Measurements from ENCODE around the gene HCN2.
"Not testable (repeated sequence)": the region's sequence is repeated elsewhere in the genome, so short reads cannot be mapped to it uniquely, and the experiment has no call there.

The HCN2 gene

DNA sequence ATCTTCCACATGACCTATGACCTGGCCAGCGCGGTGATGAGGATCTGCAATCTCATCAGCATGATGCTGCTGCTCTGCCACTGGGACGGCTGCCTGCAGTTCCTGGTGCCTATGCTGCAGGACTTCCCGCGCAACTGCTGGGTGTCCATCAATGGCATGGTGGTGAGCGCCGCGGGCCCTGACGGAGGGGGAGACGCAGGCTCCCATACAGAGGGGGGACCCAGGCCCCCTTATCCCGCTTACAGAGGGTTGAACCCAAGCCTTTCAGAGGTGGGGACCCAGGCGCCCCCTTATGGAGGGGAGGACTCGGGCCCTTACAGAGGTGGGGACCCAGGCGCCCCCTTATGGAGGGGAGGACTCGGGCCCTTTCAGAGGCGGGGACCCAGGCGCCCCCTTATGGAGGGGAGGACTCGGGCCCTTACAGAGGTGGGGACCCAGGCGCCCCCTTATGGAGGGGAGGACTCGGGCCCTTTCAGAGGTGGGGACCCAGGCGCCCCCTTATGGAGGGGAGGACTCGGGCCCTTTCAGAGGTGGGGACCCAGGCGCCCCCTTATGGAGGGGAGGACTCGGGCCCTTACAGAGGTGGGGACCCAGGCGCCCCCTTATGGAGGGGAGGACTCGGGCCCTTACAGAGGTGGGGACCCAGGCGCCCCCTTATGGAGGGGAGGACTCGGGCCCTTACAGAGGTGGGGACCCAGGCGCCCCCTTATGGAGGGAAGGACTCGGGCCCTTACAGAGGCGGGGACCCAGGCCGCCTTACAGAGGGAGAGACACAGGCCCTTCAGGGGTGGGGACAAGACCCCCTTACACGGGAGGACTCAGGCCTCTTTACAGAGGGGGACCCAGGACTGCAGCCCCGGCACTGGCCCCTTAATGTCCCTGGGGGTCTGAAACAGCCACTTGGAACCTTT, 15.6 kb downstream of the HCN2 start:
- DNase-seq (ENCODE audit: low spot score) = not testable (repeated sequence)

DNA sequence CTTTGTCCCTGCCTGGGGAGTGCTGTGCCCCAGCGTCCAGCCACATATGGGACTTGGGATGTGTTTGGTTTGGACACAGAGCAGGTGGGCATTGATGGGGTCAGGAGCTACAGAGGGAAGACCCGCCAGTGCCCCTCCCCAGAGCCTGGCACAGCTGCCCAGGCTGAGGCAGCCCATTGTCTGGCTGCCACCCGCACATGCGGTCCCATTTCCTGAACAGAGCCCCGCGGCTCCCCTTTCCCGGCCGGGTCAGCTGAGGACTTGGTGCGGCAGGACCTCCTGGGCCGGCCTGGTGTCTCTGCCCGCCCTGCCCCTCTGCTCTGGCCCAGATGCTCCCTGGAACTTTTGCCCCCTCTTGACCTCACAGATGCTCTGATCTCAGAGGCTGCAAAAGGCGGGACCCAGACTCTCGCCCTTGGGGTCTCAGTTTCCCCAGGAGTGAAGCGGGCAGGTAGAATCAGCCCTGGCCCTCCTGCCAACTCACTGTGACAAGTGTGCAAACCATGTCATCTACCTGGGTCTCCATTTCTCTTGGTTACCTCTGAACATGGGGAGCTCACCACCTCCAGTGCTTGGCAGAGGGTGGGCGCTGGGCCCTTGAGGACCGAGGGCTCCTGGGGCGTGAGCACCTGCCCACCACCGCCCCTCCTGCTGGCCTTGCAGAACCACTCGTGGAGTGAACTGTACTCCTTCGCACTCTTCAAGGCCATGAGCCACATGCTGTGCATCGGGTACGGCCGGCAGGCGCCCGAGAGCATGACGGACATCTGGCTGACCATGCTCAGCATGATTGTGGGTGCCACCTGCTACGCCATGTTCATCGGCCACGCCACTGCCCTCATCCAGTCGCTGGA, 17.8 kb downstream of the HCN2 start:
- DNase-seq (ENCODE audit: low spot score) = no peak

DNA sequence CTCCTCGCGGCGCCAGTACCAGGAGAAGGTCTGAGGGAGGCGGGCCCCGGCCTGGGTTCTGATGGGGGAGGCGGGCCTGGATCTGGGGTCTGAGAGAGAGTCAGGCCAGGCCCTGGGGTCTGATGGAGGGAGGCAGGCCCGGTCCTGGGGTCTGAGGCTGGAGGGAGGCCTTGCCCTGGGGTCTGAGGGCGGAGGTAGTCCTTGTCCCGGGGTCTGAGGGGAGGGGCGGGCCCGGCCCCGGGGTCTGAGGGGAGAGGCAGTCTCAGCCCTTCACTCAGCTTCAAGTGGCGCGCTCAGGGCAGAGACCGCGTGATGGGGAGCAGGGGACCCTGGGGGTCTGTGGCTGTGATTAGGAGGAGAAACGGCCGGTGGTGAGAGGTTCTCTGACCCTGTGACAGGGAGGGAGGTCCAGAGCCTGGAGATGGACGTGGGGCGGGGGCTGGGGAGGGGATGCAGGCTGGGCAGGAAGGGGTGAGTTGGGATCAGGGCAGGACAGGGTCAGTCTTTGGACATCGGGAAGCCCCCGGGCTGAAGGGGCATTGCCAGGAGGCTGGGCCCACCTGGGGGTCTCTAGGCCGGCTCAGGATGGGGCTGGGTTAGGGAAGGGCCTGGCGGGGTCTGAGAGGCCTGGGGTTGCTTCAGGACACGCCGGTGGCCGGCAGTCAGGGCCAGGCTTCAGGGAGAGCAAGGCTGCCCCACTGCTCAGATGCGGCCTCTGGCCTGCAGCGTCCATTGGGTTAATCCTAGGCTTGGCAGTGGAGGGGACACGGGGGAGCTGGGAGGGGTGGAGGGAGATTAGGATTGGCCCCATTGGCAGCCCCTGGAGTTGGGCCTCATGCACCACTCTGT, 18.7 kb downstream of the HCN2 start:
- no peak for DNase-seq (ENCODE audit: low spot score)

DNA sequence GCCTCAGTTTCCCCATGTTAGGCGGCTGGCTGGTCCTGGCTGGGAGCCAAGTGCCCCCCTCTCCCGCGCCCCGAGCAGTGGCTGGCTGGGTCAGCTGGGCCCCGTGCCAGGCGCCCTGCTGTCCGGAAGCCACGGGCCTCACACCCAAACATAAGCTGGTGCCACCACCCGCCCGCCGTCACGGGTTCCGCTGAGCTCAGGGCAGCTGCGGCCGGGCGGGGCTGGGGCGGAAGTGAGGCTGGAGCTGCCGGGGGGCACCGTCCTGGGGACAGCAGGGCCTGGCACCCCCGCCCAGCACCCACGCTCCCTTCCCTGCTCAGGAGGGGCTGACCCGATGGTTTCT, 19.3 kb downstream of the HCN2 start:
- no peak for DNase-seq (ENCODE audit: low spot score)

DNA sequence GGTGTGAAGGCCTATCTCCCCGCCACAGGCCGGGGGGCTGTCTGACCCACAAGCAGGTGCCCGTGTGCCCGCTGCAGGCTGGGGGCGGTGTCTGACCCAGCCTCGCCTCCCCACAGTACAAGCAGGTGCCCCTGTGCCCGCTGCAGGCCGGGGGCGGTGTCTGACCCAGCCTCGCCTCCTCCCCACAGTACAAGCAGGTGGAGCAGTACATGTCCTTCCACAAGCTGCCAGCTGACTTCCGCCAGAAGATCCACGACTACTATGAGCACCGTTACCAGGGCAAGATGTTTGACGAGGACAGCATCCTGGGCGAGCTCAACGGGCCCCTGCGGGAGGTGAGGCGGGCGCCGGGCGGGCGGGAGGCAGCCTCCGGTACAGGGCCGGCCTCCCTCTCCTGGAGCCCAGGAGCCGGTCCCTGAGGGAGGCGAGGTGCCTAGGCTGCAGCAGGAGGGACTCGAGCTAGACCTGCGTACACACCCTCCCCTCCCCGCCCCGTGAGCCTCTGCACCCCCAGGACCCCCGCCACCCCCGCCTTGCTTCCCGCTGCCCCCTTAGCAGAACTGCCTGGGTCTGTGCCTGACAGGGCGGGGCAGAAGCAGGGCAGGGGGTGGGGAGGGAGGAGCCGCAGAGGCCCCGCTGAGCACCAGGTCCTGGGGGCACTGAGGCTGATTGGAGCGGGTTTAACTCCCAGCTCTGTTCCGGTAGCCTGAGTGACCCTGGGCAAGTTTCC, 20.6 kb downstream of the HCN2 start:
- no peak for DNase-seq (ENCODE audit: low spot score)

DNA sequence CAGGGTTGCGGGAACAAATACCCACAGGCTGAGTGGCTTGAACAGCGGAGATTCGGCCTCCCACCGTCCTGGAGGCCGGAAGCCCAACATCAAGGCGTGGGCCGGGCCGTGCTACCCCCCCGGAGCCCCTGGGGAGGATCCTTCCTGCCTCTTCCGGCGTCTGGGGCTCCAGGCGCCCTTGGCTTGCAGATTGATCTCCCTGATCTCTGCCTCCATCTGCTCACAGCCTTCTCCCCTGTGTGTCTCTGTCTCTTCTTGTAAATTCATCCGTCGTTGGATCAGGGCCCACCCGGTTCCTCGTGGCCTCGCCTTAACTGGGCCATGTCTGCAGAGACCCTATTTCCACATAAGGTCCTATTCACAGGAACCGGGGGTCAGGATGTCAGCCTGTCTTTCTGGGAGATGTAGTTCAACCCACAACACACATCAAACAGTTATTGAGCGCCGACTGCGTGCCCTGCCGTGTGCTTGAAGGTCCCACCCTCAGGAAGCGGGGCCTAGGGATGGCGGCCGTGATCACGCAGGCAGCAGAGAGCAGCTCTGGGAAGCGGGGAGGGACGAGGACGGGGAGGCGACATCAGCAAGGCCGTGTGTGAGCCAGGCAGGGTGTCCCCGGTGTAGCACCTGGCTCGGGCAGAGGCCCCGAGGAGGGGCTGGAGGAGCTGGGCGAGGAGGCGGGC, 21.3 kb downstream of the HCN2 start:
- DNase-seq (ENCODE audit: low spot score) = peak; percentile 92

DNA sequence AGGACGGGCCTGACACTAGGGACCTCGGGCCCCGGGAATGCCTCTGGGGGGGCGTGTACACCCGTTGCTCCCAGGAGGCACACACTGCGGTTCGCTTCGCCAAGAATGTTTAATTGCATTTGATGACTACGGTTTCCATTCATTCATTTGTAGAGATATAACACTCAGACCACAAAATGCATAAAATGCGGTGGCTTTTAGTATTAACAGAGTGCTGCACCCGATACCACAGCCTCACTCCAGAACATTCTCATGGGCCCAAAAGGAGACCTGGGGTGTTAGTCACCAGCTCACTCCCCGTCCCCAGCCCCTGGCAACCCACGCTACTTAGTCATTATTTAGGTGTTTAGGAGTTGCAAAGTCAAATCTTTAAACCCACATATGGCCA, 21.8 kb downstream of the HCN2 start:
- no peak for DNase-seq (ENCODE audit: low spot score)

DNA sequence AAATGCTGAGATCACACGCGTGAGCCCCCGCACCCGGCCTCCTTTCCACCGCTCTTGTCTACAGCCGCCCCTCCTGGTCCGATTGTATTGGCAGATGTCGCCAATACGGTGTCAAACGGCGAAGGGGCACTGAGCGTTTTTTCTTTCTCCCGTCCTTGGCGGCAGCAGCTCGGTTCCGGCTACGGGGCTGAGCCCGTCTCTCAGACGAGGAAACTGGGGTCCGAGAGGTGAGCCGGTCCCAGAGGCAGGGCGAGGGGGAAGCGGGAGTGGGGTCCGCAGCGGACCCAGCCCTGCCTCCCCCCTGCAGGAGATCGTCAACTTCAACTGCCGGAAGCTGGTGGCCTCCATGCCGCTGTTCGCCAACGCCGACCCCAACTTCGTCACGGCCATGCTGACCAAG, 23.3 kb downstream of the HCN2 start:
- no peak for DNase-seq (ENCODE audit: low spot score)

DNA sequence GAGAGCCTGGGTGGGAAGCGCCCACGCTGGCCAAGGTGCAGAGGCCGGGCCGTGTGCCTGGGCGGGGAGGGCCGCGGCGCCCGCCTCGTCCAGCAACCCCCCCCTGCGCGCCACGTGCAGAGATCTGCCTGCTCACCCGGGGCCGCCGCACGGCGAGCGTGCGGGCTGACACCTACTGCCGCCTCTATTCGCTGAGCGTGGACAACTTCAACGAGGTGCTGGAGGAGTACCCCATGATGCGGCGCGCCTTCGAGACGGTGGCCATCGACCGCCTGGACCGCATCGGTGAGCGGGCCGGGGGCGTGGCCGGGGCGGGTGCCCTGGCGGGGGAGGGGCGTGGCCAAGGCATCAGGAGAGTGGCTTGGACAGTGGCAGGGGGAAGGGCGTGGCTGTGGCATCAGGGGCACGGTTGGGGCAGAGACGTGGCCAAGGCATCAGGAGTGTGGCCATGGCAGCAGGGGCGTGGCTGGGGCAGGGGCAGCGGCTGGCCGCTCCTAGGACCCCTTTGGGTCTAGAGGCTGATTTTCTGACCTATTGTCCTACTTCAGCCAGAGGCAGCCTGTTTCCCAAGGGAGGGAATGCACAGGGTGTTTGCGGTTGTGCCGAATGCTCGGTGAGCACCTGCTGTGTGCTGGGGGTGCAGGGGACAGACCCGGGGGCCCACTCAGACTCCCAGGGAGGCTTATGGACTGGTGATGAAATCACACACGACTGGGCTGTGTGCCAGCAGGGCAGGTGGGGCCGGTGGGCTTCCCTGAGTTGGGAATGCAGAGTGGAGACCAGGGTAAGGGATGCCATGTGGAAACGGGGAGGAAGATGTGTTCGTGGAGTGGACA, 24.3 kb downstream of the HCN2 start:
- DNase-seq (ENCODE audit: low spot score) = no peak

DNA sequence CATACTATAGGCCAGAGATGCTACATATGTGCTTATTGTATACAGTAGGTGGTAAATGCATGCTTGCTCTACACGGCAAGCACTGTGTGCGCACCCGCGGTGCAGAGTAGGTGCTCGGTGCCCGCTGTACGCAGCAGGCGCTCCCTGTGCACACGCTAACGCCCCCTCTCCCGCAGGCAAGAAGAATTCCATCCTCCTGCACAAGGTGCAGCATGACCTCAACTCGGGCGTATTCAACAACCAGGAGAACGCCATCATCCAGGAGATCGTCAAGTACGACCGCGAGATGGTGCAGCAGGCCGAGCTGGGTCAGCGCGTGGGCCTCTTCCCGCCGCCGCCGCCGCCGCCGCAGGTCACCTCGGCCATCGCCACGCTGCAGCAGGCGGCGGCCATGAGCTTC, 25.9 kb downstream of the HCN2 start:
- DNase-seq (ENCODE audit: low spot score) = no peak

DNA sequence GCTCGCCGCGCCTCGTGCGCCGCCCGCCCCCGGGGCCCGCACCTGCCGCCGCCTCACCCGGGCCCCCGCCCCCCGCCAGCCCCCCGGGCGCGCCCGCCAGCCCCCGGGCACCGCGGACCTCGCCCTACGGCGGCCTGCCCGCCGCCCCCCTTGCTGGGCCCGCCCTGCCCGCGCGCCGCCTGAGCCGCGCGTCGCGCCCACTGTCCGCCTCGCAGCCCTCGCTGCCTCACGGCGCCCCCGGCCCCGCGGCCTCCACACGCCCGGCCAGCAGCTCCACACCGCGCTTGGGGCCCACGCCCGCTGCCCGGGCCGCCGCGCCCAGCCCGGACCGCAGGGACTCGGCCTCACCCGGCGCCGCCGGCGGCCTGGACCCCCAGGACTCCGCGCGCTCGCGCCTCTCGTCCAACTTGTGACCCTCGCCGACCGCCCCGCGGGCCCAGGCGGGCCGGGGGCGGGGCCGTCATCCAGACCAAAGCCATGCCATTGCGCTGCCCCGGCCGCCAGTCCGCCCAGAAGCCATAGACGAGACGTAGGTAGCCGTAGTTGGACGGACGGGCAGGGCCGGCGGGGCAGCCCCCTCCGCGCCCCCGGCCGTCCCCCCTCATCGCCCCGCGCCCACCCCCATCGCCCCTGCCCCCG, 26.5 kb downstream of the HCN2 start:
- DNase-seq (ENCODE audit: low spot score) = no peak

DNA sequence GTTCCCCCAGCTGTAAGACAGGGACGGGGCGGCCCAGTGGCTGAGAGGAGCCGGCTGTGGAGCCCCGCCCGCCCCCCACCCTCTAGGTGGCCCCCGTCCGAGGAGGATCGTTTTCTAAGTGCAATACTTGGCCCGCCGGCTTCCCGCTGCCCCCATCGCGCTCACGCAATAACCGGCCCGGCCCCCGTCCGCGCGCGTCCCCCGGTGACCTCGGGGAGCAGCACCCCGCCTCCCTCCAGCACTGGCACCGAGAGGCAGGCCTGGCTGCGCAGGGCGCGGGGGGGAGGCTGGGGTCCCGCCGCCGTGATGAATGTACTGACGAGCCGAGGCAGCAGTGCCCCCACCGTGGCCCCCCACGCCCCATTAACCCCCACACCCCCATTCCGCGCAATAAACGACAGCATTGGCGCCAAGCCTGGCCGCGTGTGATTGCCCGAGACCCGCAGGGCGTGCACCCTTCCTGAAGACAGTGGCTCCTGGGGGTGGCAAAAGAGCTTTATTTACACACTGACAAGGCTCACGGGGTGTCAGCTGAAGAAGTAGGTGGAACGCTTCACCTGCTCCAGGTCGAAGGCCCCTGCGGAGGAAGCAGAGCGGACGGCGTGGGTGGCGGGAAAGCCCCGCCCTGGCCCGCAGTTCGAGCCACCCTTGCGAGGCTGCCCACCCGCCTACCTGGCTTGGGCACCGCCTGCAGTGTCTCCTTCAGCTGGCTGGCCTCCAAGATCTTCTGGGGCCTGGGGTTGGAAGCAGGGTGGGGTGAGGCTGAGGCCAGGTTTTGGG, 27.3 kb downstream of the HCN2 start:
- DNase-seq (ENCODE audit: low spot score) = no peak

DNA sequence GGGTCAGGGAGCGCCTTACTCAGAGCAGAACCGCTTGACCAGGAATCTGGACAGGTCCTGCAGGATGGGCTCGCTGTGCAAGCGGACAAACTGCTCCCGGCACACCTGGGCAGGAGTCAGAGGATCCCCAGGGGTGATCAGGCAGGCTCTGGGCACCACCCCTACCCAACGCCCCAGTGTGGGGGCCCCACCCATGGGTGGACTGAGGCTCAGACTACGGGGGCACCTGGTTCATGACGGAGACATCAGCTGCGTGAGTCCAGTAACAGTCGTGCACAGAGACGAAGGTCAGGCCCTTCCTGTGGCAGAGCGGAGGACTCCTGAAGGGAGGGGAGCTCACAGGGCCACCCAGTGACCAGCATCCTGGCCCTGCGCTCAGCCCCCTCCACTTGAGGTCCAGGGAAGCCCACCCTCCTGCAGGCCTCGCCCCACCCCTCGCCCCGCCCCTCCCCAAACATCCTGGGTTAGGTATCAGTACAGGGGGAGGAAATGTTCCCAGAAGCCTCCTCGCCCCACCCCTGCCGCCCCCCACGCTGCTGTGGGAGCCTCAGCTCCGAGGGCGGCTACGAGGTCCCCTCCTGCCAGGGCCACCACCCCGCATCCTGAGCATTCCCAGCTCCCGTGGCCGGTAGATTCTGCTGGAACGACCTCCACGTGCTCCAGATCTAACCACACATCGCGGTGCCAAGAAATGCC, 28.0 kb downstream of the HCN2 start:
- DNase-seq (ENCODE audit: low spot score) = no peak

DNA sequence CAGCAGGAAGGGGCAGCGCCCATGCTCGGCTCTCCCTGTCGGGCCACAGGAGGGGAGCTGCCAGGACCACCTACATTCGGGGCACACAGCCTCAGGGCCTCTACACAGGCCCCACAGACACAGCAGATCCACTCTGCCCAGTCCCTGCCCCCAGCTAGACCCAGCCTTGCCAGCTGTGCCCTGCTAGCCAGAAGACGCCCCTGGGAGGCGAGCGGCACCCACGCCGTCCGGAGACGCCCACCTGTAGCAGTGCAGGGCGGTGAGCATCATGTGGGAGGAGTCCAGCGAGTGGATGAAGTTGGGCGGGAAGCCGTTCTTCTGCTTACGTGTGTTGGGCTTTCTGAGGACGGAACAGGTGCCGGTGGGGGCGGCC, 28.6 kb downstream of the HCN2 start:
- no peak for DNase-seq (ENCODE audit: low spot score)

DNA sequence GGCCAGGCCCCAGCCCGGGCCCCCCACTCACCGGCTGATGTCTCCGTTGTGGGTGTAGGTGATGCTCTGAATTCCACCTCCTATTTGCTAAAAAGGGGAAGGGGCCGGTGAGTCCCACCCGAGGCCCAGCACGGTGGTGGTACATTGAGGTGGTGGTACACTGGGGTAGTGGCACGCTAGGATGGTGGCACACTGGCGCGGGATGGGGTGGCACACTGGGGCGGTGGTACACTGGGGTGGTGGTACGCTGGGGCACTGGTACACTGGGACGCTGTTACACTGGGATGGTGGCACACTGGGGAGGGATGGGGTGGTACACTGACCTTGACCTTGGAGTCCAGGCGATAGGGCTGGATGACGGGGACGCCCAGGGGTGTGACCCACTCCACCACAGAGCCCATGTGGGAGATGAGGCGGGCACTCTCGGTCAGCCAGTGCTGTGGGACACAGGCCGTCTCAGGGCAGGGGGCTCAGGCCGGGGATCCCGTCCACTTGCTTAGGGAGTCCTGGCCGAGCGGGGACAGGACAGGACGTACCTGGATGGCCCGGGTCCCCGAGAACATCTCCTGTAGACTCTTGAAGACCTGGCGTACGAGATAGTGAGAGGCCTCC, 29.1 kb downstream of the HCN2 start:
- DNase-seq (ENCODE audit: low spot score) = no peak

DNA sequence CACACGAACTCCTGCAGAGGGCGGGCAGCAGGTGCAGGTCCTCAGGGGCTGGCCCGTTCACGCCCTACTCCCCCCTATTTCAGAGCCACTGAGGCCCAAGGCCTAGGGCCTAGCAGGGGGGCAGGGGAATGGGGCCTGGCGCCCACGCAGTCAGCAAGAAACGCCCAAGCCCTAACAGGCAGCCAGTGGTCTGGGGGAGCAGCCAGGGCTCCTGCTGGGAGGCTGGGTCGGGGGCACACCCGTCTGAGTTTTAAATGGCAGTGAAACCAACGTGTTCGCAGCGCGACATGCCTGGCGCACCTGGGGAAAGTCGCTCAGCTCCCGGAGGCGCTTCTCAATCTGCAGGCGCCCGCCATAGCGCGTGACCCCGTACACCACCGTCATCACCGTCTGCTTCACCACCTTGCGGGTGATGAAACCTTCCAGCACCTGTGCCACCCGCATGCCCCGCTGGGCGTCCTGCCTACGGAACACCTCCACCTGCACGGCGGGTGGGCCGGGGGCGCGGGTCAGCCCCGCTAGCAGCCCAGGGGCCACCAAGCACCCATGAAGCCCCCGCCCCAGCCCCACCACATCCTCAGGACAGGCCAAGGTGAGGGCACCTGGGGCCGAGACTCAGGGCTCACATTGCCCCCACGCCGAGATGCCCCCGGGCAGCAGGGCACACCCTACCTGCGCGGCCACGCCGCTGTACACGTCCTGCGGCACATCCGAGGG, 29.8 kb downstream of the HCN2 start:
- DNase-seq (ENCODE audit: low spot score) = no peak

DNA sequence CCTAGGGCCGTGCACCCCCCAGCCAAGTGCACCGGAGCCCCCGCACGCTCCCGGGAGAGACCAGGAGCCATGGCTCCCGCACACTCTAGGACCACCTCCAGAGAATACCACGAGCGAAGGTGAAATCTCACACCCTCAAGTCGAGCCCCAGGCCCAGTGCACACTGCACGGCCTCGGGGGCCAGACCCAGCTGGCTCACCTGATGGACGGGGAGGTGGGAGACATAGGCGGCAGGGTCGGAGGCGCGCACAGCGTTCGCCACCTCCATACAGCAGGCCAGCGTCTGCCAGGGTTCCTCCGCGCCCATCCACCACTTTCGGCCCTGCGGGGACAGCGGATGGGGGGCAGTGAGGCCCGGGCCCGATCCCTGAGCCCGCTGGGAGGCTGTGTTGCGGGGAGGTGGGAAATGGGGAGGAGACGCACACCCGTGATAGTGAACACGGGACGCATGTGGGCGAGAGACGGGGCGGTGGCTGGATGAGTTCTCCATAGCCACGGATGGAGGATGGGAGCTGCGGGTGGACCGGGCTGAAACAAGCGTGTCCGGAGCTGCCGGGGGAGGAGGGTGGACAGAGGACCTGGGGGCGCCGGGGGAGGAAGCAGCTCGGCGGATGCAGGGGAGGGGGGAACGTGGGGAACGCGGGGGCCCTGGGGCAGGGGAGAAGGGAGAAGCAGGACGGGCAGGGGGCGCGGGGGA, 30.6 kb downstream of the HCN2 start:
- no peak for DNase-seq (ENCODE audit: low spot score)
